HAP-1 (cell line): ENCODE measurements around the gene ROPN1B.

Source experiments
- DNase-seq, 2 experiments: peaks; one replicate each; pipeline ENCODE4 v3.0.0-alpha.2; 2016 to 2020; ENCODE audit warnings: low spot score in 2 of 2
- H3K27me3 ChIP-seq: fragments of 250-450 bp; sonication (Bioruptor Pico); 2 replicates; pipeline ENCODE4 v1.5.1; 2020; ENCODE audit warnings: low read depth, mild to moderate bottlenecking, moderate library complexity
- H3K36me3 ChIP-seq: fragments of 250-450 bp; sonication (Bioruptor Pico); replicated peaks from 2 replicates; pipeline ENCODE4 v1.5.1; 2020; ENCODE audit warnings: mild to moderate bottlenecking
- H3K4me1 ChIP-seq: fragments of 250-450 bp; sonication (Bioruptor Pico); 2 replicates; pipeline ENCODE4 v1.5.1; 2020; ENCODE audit warnings: mild to moderate bottlenecking
- H3K4me3 ChIP-seq: fragments of 250-450 bp; sonication (Bioruptor Pico); 2 replicates; pipeline ENCODE4 v1.5.1; 2020; ENCODE audit warnings: mild to moderate bottlenecking, moderate library complexity
- H3K9me3 ChIP-seq: fragments of 250-450 bp; sonication (Bioruptor Pico); 2 replicates; pipeline ENCODE4 v1.5.1; 2020; ENCODE audit warnings: mild to moderate bottlenecking, moderate library complexity
- in situ Hi-C: fragments of 300-500 bp; cut with MboI; formaldehyde crosslinking; loops from 3 replicates; pipeline ENCODE4 v1.14.3; 2020; ENCODE audit warnings: low sequenced_read_pairs, inconsistent platforms, mixed read lengths

The ROPN1B gene

DNA sequence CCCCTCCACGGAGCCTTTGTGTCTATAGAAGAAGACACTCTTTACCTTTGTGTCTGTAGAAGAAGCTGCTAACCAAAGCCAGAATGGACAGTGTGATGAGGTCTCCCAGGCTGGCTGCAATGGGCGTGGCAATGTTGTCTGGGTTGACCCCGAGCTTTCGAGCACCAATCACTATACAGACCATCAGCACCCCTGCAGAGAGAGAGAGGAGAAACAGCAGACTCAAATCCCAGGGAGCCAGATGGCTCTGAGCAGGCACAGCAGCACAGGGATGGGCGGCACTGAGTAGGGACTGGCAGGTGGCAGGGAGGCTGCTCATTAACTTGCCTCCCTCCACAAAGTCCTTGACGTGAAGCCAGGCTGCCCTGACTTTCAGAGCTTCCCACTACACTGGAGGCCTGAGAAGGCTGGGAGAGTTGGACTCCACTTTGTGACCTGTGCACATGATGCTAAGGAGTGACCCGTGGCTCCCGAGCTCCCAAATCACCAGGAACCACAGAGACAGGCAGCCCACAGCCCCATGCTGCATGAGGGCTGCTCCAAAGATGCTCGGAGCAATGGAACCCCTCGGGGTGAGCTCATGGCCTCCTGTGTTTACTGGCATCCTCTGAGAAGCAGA lies 53.9 kb downstream of the ROPN1B start:
- no peaks in the 10 kb centered on the region for H3K36me3 ChIP-seq
- peaks cover 5% of the 10 kb centered on the region; the same call in 1 of the 2 replicates for H3K9me3 ChIP-seq
- DNase-seq = no peak
- H3K4me1 ChIP-seq = 0 out of 2 replicates have a peak, but pooled peaks cover 4% of the 10 kb centered on the region
- no peak overlapping the region for H3K4me3 ChIP-seq
- in situ Hi-C loops = no loop called here
- no peaks in the 10 kb centered on the region for H3K27me3 ChIP-seq

DNA sequence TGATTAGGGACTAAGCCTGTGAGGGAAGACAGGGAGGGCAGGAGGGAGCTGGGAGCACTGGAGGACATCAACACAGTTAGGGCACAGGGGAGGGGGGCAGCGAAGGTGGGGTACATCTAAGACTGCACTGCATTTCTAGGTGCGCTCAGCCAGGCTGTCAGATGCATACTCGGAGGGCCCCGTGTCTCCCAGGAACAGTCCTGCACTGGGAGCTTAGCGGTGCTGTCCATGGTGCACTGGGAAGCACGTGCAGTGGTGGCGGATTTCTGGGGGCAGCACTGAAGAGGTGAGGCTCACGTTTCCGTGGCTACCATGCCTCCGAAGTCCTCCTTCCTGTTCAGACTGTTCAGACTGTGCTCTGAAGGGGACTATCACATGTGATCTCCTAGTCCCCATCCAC lies 54.4 kb downstream of the ROPN1B start:
- Histone ChIP-seq H3K4me3 (no peak overlapping the region), H3K9me3 (peaks cover 11% of the 10 kb centered on the region; the same call in 1 of the 2 replicates), H3K36me3 (no peaks in the 10 kb centered on the region), H3K27me3 (no peaks in the 10 kb centered on the region), H3K4me1 (0 out of 2 replicates have a peak, but pooled peaks cover 4% of the 10 kb centered on the region)
- no peak for DNase-seq
- in situ Hi-C loops = no loop called here

DNA sequence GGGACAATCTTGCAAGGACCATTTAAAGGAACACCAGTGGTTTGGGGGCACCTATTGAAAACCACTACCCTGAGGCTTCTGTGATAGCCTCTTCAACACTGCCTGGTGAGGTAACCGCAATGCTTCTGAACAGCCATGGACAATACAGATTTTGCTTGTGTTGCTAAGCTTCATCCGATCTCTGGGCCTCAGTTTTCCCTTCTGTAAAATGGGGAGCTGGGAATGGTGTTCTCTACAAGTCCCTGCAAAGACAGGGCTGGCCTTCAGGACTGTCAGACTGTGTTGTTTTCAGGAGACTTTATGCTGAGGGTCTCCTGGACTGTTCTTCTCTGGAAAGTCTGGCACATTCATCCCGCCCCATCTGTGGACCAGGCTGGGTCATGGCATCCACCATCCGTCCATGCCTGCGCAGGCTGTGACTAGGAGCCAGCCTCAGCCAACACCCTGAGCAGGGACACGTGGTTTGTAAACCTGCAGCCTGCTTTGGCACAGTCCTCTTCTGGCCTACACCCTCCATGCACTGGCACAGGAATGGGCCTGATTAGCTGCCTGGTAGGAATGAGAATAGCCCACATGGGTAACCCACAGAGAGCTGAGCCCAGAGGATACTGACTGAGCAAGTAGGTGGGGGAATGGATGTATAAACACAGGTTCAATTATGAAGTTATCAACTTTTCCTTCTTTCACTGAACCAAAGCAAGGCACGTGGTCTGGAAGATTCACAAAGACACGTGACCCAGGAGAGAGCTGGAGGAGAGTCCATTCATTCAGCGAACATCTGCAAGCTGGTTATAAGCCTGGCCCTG lies 55.3 kb downstream of the ROPN1B start:
- Histone ChIP-seq H3K4me1 (0 out of 2 replicates have a peak, but pooled peaks cover 4% of the 10 kb centered on the region), H3K36me3 (no peaks in the 10 kb centered on the region), H3K9me3 (peaks cover 14% of the 10 kb centered on the region; the same call in 1 of the 2 replicates), H3K27me3 (no peaks in the 10 kb centered on the region), H3K4me3 (no peak overlapping the region)
- no peak for DNase-seq
- in situ Hi-C loops = no loop called here

DNA sequence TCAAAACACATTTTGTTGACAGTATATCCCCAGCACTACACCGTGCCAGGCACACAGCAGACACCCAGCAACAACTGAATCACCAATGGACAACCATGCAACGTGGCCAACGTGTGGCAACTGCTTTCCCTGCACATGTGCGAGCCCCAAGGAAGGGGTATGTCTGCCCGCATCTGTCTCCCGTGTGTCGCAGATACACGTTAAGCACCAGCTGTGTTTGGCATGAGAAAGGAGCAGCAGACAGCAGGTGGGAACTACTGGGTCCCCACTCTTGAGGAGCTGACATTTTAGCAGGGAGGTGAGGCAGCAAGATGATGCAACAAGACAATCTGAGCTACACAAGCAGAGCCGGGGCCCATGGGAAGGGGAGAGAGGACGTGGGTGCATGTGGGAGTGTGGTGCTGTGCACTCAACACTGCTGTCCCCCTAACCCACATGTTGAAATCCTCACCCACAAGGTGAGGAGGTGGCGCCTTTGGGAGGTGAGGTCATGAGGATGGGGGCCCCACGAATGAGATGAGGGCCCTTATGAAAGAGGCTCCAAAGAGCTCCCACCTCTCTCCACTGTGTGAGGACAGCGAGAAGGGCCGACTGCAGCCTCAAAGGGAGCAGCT lies 56.2 kb downstream of the ROPN1B start:
- no peak for DNase-seq
- 0 out of 2 replicates have a peak, but pooled peaks cover 4% of the 10 kb centered on the region for H3K4me1 ChIP-seq
- peaks cover 14% of the 10 kb centered on the region; the same call in 1 of the 2 replicates for H3K9me3 ChIP-seq
- no peaks in the 10 kb centered on the region for H3K36me3 ChIP-seq
- in situ Hi-C loops = no loop called here
- H3K27me3 ChIP-seq = no peaks in the 10 kb centered on the region
- no peak overlapping the region for H3K4me3 ChIP-seq

DNA sequence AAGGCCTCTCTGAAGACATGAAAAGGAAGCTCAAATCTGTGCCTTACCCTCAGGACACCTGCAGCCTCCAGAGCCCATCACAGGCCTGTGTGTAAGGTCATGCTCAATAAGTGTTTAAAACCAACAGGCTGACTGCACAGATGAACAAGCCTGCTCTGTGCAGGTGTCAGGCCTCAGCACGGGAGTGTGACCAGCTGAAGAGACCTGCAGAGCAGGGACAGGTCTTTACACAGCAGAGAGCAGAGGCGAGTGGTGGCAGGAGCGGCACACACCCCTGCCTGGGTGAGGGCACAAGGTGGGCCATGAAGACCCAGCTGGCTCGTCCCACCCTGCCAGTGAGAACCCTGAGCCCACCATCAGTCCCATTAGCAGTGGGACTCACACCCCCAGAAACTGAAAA lies 56.9 kb downstream of the ROPN1B start:
- in situ Hi-C loops = no loop called here
- Histone ChIP-seq H3K27me3 (no peaks in the 10 kb centered on the region), H3K36me3 (no peaks in the 10 kb centered on the region), H3K4me3 (no peak overlapping the region), H3K9me3 (peaks cover 14% of the 10 kb centered on the region; the same call in 1 of the 2 replicates), H3K4me1 (0 out of 2 replicates have a peak, but pooled peaks cover 4% of the 10 kb centered on the region)
- no peak for DNase-seq

DNA sequence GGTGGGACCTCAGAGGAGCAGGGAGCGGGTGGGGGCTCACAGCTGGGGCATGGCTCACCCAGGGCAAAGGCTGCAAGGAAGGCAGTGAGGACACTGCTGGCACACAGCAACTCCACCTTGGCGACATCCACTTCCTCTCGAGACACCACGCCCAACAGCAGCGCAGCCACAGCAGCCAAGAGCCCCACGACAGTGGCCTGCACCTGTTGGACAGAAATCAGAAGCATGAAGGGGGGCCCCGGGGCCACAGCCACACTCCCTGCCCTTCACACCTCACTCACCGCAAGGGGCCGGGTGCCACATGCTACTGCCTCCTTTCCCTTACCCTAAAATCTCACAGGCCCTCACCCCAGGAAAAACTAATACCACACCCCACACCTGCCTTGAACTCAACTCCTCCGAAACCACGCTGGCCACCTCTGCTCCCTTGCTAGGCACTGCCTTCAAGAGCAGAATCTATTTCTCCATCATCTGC lies 57.3 kb downstream of the ROPN1B start:
- Histone ChIP-seq H3K4me1 (0 out of 2 replicates have a peak, but pooled peaks cover 4% of the 10 kb centered on the region), H3K36me3 (no peaks in the 10 kb centered on the region), H3K9me3 (peaks cover 14% of the 10 kb centered on the region; the same call in 1 of the 2 replicates), H3K4me3 (no peak overlapping the region), H3K27me3 (no peaks in the 10 kb centered on the region)
- in situ Hi-C loops = no loop called here
- no peak for DNase-seq

DNA sequence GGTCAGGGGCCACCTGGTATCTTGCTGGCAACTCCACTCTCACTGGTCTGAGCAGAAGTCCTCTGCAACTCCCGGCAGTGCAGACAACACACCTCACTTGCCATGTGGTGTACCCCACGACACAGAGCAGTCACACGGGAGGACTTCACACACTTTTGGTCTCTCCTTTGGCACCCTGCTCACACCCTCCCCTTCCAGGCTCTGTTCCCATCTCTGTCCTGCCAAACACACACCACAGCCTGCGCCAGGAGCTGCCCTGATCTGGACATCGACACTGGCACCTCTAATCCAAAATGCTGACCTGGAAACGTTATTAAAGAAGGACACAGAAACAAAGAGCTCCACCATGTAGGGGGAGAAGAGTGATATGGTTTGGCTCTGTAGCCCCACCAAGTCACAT lies 57.8 kb downstream of the ROPN1B start:
- DNase-seq = no peak
- Histone ChIP-seq H3K9me3 (peaks cover 14% of the 10 kb centered on the region; the same call in 1 of the 2 replicates), H3K27me3 (no peaks in the 10 kb centered on the region), H3K36me3 (no peaks in the 10 kb centered on the region), H3K4me1 (0 out of 2 replicates have a peak, but pooled peaks cover 3% of the 10 kb centered on the region), H3K4me3 (no peak overlapping the region)
- in situ Hi-C loops = no loop called here

DNA sequence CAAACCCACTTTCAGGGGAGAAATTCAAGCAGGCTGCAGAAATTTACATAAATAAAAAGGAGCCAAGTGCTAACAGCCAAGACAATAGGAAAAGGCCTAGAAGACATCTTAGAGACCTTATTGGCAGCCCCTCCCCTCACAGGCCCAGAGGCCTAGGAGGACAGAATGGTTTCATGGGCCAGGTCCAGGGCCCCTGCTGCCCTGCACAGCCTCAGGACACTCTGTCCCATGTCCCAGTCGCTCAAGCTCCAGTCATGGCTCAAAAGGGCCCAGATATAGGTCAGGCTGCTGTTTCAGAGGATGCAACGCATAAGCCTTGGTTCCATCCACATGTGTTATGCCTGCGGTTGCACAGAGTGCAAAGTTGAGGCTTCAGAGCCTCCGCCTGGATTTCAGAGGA lies 59.1 kb downstream of the ROPN1B start:
- Histone ChIP-seq H3K4me1 (no peaks in the 10 kb centered on the region), H3K4me3 (no peak overlapping the region), H3K27me3 (no peaks in the 10 kb centered on the region), H3K9me3 (peaks cover 14% of the 10 kb centered on the region; the same call in 1 of the 2 replicates), H3K36me3 (no peaks in the 10 kb centered on the region)
- DNase-seq = no peak
- in situ Hi-C loops = no loop called here

DNA sequence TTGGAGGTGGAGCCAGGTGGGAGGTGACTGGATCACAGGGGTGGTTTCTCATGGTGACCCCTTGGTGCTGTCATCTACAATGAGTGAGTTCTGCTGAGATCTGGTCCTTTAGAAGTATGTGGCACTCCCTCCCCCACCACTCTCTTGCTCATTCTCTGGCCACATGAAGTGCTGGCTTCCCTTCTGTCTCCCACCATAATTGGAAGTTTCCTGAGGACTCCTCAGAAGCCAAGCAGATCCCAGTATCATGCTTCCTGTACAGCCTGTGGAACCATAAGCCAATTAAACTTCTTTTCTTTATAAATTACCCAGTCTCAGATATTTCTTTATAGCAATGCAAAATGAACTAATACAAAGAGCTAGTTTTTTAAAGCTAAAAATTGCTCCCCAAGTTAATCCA lies 60.3 kb downstream of the ROPN1B start:
- in situ Hi-C loops = no loop called here
- no peaks in the 10 kb centered on the region for H3K36me3 ChIP-seq
- H3K9me3 ChIP-seq = peaks cover 14% of the 10 kb centered on the region; the same call in 1 of the 2 replicates
- no peaks in the 10 kb centered on the region for H3K27me3 ChIP-seq
- H3K4me3 ChIP-seq = no peak overlapping the region
- DNase-seq = no peak
- no peaks in the 10 kb centered on the region for H3K4me1 ChIP-seq

DNA sequence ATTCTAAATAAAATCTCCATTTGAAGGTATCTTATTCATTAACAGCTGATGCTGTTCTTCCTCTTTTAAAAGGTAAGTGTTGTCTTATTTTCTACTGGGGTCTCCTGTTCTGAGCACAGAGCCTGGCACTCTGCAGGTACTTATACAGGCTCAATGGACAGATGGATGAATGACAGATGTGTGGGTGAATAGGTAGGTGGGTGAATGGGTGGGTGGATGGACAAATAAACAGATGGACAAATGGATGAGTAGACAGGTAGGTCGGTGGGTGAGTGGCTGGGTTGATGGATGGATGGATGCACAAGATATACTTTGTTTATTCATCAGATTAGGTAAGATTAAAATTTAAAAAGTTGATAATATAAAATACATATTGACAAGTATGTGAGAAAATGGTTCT lies 61.5 kb downstream of the ROPN1B start:
- H3K4me3 ChIP-seq = no peak overlapping the region
- no peaks in the 10 kb centered on the region for H3K4me1 ChIP-seq
- peaks cover 14% of the 10 kb centered on the region; the same call in 1 of the 2 replicates for H3K9me3 ChIP-seq
- no peaks in the 10 kb centered on the region for H3K36me3 ChIP-seq
- in situ Hi-C loops = no loop called here
- H3K27me3 ChIP-seq = no peaks in the 10 kb centered on the region
- no peak for DNase-seq

DNA sequence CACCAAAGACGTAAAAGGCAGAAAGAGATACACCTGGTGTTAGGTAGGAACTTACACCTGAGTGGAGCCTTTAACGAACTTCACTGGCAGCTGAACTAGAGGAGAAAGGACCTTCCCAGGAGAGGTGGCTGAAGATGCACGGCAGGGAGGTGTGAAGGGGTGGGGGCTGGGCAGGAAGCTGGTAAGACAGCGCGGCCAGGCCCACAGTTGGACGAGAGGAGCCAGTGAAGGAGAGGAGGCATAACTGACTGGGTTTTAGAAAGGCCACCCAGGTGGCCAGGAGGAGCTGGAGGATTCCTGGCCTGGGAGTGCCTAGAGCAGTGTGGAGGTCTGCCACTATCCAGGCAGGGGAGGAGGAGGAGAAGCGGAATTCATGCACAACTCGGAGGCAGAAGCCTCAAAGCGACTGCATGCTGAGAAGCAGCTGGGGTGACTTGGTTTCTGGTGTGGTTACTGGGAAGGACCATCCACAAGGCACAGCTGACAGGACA lies 63.0 kb downstream of the ROPN1B start:
- no peak for DNase-seq
- Histone ChIP-seq H3K4me1 (no peaks in the 10 kb centered on the region), H3K27me3 (no peaks in the 10 kb centered on the region)

More for the DNA sequence above, 63.0 kb downstream of the ROPN1B start:
- Histone ChIP-seq H3K36me3 (no peaks in the 10 kb centered on the region), H3K9me3 (peaks cover 14% of the 10 kb centered on the region; the same call in 1 of the 2 replicates), H3K4me3 (no peak overlapping the region)
- in situ Hi-C loops = no loop called here
